ENCODE measurements around the gene PLCL1.

DNA sequence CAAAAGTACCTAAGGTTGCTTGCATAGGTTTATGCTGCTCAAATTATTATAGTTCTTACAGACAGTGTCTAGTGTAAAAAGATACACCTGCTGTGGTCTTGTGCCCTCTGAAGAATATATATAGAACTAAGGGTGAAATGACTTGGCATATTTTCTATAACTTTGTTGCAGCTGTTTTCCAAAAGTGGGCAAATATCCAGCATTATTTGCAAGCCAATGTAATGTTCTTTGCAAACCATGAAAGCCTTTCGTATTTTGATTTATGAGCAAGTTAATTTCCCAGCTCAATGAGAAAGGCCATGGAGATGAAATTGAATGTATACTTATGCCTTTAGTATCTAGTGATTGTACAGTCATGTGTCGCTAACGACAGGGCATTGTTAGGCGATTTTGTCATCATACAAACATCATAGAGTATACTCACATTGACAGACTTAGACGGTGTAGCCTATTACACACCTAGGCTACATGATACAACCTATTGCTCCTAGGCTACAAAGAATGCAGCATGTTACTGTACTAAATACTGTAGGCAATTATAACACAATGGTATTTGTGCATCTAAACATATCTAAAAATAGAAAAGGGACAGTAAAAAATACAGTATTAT, 116.3 kb downstream of the PLCL1 start:
- TF ChIP-seq, protein P1, sequence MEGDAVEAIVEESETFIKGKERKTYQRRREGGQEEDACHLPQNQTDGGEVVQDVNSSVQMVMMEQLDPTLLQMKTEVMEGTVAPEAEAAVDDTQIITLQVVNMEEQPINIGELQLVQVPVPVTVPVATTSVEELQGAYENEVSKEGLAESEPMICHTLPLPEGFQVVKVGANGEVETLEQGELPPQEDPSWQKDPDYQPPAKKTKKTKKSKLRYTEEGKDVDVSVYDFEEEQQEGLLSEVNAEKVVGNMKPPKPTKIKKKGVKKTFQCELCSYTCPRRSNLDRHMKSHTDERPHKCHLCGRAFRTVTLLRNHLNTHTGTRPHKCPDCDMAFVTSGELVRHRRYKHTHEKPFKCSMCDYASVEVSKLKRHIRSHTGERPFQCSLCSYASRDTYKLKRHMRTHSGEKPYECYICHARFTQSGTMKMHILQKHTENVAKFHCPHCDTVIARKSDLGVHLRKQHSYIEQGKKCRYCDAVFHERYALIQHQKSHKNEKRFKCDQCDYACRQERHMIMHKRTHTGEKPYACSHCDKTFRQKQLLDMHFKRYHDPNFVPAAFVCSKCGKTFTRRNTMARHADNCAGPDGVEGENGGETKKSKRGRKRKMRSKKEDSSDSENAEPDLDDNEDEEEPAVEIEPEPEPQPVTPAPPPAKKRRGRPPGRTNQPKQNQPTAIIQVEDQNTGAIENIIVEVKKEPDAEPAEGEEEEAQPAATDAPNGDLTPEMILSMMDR (IDR thresholded peaks at IDR 0.05; ENCODE audit: insufficient read depth, low read length): no peak
- no peak for TF ChIP-seq POLR2AphosphoS5 (IDR thresholded peaks at IDR 0.05; ENCODE audit: low read depth)

All from HL-60 (cell line).